ENCODE data around the gene XDH.

DNA sequence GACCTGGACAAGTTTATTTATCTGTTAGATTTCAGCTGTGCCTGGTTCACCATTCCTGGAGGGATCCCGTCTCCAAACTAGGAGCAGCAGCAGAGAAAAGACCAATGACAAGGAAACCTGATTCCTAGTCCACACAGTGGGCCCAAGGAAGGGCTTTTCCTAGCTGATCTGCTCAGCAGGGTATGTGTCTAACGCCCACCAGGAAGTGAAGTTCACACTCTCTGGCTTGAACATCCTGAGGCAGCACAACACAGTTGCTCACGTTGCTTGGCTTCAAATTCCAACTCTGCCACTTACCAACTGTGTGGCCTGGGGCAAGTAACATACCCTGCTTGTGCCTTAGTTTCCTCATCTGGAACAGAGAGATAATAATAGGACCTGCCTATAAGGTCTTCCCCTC, 42.9 kb downstream of the XDH start:
- TF ChIP-seq, protein P1, sequence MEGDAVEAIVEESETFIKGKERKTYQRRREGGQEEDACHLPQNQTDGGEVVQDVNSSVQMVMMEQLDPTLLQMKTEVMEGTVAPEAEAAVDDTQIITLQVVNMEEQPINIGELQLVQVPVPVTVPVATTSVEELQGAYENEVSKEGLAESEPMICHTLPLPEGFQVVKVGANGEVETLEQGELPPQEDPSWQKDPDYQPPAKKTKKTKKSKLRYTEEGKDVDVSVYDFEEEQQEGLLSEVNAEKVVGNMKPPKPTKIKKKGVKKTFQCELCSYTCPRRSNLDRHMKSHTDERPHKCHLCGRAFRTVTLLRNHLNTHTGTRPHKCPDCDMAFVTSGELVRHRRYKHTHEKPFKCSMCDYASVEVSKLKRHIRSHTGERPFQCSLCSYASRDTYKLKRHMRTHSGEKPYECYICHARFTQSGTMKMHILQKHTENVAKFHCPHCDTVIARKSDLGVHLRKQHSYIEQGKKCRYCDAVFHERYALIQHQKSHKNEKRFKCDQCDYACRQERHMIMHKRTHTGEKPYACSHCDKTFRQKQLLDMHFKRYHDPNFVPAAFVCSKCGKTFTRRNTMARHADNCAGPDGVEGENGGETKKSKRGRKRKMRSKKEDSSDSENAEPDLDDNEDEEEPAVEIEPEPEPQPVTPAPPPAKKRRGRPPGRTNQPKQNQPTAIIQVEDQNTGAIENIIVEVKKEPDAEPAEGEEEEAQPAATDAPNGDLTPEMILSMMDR (IDR thresholded peaks at IDR 0.05): no peak
- no peak for TF ChIP-seq REST (IDR thresholded peaks at IDR 0.05; ENCODE audit: insufficient read depth in 1 of 2, low read depth in 2 of 2, low read length in 1 of 2)

All from Panc1 (cell line).